NB4 (cell line): ENCODE measurements around the gene CELA3A.

Experiments used
- DNase-seq: peaks from one replicate; pipeline ENCODE4 v3.0.0; 2010; ENCODE audit warnings: low read depth
- H3K4me3 ChIP-seq: one replicate; pipeline ENCODE4 v1.5.1; 2011; ENCODE audit warnings: mild to moderate bottlenecking, low read depth, low read length, moderate library complexity
- MYC ChIP-seq: IDR thresholded peaks from 2 replicates; pipeline ENCODE4 v1.6.1; 2011; ENCODE audit warnings: low read depth, low read length
- POLR2A ChIP-seq: IDR thresholded peaks from 2 replicates; pipeline ENCODE4 v1.6.1; 2011; ENCODE audit warnings: mild to moderate bottlenecking; ENCODE audit not compliant: insufficient read length; ENCODE audit errors: extremely low read depth
- TF ChIP-seq, protein P1 (sequence below): IDR thresholded peaks from one replicate; pipeline ENCODE4 v1.5.1; 2012; ENCODE audit warnings: low read depth, low read length
- TF ChIP-seq, protein P2 (sequence below): IDR thresholded peaks from 2 replicates; pipeline ENCODE4 v1.6.1; 2011; ENCODE audit warnings: low read depth, low read length

Gene CELA3A

DNA sequence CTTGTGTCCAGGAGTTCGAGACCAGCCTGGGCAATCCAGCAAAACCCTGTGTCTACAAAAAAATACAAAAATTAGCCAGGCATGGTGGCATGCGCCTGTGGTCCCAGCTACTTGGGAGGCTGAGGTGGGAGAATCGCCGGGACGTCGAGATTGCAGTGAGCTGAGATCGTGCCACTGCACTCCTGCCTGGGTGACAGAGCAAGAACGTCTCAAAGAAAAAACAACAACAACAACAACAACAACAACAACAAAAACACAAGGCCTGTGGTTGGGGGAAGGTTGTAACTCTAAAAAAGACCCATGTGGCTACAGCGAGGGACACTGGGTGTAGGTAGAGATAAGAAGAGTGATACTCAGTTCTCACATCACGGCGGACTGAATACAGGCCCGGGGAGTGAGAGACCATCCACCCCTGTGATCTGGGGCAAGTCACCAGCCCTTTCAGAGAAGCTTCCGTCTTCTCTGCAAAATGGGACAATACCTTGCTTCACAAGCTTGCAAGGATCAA lies 50.2 kb downstream of the CELA3A start:
- TF ChIP-seq, protein P1, sequence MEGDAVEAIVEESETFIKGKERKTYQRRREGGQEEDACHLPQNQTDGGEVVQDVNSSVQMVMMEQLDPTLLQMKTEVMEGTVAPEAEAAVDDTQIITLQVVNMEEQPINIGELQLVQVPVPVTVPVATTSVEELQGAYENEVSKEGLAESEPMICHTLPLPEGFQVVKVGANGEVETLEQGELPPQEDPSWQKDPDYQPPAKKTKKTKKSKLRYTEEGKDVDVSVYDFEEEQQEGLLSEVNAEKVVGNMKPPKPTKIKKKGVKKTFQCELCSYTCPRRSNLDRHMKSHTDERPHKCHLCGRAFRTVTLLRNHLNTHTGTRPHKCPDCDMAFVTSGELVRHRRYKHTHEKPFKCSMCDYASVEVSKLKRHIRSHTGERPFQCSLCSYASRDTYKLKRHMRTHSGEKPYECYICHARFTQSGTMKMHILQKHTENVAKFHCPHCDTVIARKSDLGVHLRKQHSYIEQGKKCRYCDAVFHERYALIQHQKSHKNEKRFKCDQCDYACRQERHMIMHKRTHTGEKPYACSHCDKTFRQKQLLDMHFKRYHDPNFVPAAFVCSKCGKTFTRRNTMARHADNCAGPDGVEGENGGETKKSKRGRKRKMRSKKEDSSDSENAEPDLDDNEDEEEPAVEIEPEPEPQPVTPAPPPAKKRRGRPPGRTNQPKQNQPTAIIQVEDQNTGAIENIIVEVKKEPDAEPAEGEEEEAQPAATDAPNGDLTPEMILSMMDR, result no peak
- TF ChIP-seq, protein P2, sequence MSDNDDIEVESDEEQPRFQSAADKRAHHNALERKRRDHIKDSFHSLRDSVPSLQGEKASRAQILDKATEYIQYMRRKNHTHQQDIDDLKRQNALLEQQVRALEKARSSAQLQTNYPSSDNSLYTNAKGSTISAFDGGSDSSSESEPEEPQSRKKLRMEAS, result no peak
- TF ChIP-seq MYC, result no peak
- no peak for TF ChIP-seq POLR2A
- no peak overlapping the region for H3K4me3 ChIP-seq
- DNase-seq, result no peak

DNA sequence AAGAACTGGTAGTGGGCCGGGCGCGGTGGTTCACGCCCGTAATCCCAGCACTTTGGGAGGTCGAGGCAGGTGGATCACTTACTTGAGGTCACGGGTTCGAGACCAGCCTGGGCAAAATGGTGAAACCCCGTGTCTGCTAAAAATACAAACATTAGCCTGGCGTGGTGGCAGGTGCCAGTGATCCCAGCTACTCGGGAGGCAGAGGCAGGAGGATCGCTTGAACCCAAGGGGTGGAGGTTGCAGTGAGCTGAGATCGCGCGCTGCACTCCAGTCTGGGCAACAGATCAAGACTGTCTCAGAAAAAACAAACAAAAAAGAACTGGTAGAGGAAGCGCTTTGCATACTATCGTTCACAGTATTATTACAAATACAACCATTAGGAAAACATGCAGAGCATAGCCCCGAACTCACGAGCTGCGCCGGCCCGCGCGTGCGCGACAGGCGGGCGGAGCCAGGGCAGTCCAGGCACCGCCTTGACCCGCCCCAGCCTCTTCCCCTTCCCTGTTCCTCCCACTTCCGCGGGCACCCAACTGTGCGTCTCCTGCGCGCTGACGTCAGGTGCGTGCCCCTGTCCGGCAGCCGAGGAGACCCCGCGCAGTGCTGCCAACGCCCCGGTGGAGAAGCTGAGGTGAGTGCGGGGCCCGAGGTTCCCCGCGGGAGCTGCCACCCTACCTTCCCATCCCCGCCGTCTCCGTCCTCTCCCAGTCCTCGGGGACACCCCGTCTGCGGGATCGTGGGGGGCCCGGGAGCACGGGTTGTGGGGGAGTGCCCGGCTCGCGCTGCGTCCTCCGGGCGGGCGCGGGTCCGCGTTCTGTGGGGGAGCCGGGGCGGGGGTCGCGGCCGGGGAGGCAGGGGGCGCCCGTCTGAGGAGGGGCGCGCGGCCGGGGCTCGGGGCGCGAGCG lies 50.9 kb downstream of the CELA3A start, which contains the start of gene CDC42:
CDC42 (plus strand) TSS at position 595 of the 902 bp plus-strand sequence. CDS start 25,770 bp downstream, outside the sequence.
- H3K4me3 ChIP-seq, result peak within 1 kb of the TSS; percentile 97
- peak; percentile 96 for DNase-seq
- TF ChIP-seq MYC, result peak; percentile 69
- TF ChIP-seq, protein P1, result no peak
- peak; percentile 90 for TF ChIP-seq POLR2A
- TF ChIP-seq, protein P2, result 0 out of 2 replicates have a peak, but pooled peaks have one; percentile 44

DNA sequence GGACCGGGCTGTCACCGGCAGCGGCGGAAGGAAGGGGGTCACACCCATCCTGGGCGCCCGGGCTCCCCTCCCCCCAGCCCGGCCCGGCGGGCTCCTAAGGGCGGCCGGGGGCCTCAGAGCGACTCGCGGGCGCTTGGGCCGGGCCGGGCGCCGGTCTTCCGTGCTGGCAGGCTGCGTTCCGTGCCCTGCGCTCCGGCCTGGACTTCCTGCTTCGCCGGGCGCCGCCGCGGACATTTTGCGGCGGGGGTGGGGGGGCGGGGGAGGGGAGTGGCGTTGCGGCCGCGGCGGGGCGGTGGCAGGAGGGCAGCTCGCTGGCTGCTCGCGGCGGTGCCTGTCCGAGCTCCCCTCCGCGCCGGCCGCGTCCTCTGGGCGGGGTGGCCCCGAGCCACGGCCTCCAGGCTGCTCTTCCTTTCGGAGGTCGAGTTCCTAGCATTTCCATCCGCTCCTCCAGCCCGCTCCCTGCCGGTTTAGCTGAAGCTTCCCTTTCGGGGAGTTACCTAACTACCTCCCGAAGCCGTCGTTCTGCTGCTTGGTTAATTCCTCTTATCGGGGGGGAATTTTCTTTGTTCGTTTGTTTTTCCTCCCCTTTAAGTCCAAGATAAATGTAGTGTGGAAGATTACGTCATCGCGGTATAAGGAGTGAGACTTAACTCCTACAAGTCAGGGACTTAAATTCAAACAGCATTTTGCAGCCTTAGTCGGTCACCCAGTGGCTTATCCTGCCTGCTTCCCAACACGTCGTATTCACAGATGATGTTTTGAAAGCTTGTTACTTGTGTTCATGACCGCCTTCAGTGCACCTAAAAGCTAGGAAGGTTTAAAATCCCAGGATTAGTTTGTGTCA lies 51.8 kb downstream of the CELA3A start:
- DNase-seq, result peak; percentile 83
- TF ChIP-seq, protein P1, result no peak
- TF ChIP-seq MYC (no peak), POLR2A (no peak)
- TF ChIP-seq, protein P2, result no peak
- H3K4me3 ChIP-seq, result peak overlapping the region; percentile 97

DNA sequence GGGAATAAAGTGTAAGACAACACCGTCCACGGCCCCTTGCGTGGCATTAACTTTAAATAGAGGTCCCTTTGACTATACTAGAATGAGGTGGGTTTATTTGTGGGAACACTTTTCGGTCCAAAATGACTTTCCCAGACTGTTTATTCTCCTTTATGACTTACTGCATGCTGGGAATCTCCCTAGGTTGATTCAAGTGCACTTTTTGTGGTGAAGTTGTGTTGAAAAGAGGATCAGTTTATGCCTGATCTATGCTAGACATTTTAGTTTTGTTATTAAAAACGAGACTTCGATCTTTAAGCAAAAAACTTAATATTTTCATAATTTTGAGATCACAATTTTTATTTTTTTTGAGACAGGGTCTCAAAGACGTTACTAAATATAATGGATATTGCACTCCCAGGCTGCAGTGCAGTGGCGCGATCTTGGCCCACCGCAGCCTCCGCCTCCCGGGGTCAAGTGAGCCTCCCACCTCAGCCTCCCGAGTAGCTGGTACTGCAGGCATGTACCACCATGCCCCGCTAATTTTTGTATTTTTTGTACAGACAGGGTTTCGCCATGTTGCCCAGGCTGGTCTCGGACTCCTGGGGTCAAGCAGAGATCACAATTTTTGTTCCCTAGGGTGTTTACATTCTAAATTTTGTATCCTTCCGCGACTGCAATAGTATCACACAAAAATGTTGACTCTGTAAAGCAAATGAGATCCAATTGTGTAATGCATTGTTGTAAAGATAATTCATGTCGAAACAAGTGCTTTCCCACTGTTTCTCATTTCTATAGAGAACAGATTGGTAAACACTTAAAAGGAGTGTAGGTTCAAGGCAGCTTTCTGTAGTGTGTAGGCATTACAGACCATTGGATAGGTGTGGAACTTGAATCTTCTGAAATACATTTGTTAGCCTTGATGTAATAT lies 52.7 kb downstream of the CELA3A start:
- H3K4me3 ChIP-seq, result peak overlapping the region; percentile 97
- peak; percentile 51 for DNase-seq
- TF ChIP-seq POLR2A, result no peak
- TF ChIP-seq, protein P1, result no peak
- TF ChIP-seq, protein P2, result no peak
- no peak for TF ChIP-seq MYC

DNA sequence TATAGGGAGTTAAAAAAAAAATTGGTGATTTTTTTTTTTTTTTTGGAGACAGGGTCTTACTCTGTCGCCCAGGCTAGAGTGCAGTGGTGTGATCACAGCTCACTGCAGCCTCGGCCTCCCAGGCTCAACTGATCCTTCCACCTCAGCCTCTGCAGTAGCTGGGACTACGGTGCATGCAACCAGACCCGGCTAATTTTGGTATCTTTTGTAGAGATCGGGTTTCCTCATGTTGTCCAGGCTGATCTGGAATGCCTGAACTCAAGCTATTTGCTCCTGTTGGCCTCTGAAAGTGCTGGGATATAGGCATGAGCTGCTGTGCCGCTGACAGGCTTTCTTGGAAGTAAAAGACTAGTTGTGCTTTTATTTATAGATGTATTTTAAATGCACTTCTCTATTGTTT lies 54.0 kb downstream of the CELA3A start:
- TF ChIP-seq, protein P1, result no peak
- TF ChIP-seq, protein P2, result no peak
- TF ChIP-seq MYC (no peak), POLR2A (no peak)
- DNase-seq, result no peak
- peak overlapping the region; percentile 36 for H3K4me3 ChIP-seq
